HCT116 (cell line): ENCODE data around the gene UPK3A. TPM values are rescaled to one million over a fixed set of nuclear protein-coding genes. Genes with fewer than 3 reads are reported as not detected.

Experiments used
- ATAC-seq: fragments of 200-7000 bp; cut with Tn5 transposase; 2 replicates; pipeline ENCODE4 v1.9.1; 2020; ENCODE audit warnings: mild to moderate bottlenecking, moderate library complexity
- BruUV-seq: library from RNA; stranded (reverse); fragments of 400-500 nt; replicated peaks from 2 replicates; lab custom pipeline; 2021; lab: Mats Ljungman, UMichigan
- CTCF ChIA-PET: fragments of 300-600 bp; sonication (Branson Sonifier 250); formaldehyde crosslinking; loops from one replicate; lab custom pipeline; 2021; ENCODE audit warnings: antibody characterized with exemption; lab: Charles Lee
- POLR2A ChIA-PET: fragments of 300-600, 350-600 bp; sonication (Branson Sonifier 250); formaldehyde crosslinking; loops from one replicate; lab custom pipeline; 2021; ENCODE audit warnings: antibody characterized with exemption; lab: Charles Lee
- RAD21 ChIA-PET, 2 experiments: fragments of 300-600 bp; sonication (Branson Sonifier 250); formaldehyde crosslinking; loops; one replicate each; lab custom pipeline; 2023; ENCODE audit warnings: low total read pairs in 2 of 2; ENCODE audit not compliant: uncharacterized antibody in 2 of 2, unreplicated experiment in 2 of 2, low non-redundant PET in 1 of 2; lab: Charles Lee
- DNase-seq: peaks from one replicate; pipeline ENCODE4 v3.0.0-alpha.2; 2010; ENCODE audit warnings: low read depth, low spot score
- H2AFZ ChIP-seq: fragments of 200-600 bp; shearing (Covaris generic), sonication (generic); 2 replicates; pipeline ENCODE4 v1.6.1; 2017; ENCODE audit warnings: low read depth, mixed run types, mixed read lengths, antibody characterized with exemption, low read length; ENCODE audit not compliant: poor library complexity, severe bottlenecking
- H3K27ac ChIP-seq: 2 replicates; pipeline ENCODE4 v1.5.1; 2012; ENCODE audit warnings: low read depth, low read length
- H3K27me3 ChIP-seq: fragments of 200-600 bp; sonication (generic); 2 replicates; pipeline ENCODE4 v1.6.1; 2016; ENCODE audit warnings: mixed run types, low read length, mixed read lengths; ENCODE audit not compliant: insufficient read depth
- H3K36me3 ChIP-seq, 2 experiments: fragments of 200-500 bp in 1 of 2; fragments of 200-600 bp in 1 of 2; sonication (Bioruptor generic) in 1 of 2; sonication (generic) in 1 of 2; 2 replicates each; pipeline versions ENCODE4 v1.5.1 to v1.6.1; 2014 to 2016; ENCODE audit warnings: low read length in 2 of 2, inconsistent platforms in 1 of 2, mixed read lengths in 1 of 2, mixed run types in 1 of 2; ENCODE audit not compliant: insufficient read depth in 2 of 2, control insufficient read depth in 1 of 2
- H3K4me1 ChIP-seq, 2 experiments: fragments of 200-600 bp in 1 of 2; sonication (generic) in 1 of 2; 2 replicates each; pipeline versions ENCODE4 v1.5.1 to v1.6.1; 2012 to 2017; ENCODE audit warnings: low read length in 2 of 2, inconsistent platforms in 1 of 2, mild to moderate bottlenecking in 1 of 2, mixed read lengths in 1 of 2, mixed run types in 1 of 2, moderate library complexity in 1 of 2; ENCODE audit not compliant: insufficient read depth in 2 of 2, control insufficient read depth in 1 of 2
- H3K4me2 ChIP-seq: fragments of 200-600 bp; sonication (generic); 2 replicates; pipeline ENCODE4 v1.6.1; 2017; ENCODE audit warnings: mixed run types, low read length, mixed read lengths
- H3K4me3 ChIP-seq, 2 experiments: fragments of 200-600 bp in 1 of 2; sonication (generic) in 1 of 2; replicated peaks in 1 of 2; 2 replicates each; pipeline ENCODE4 v1.5.1; 2011 to 2016; ENCODE audit warnings: low read length in 2 of 2, control low read depth in 1 of 2, low read depth in 1 of 2, mild to moderate bottlenecking in 1 of 2, mixed read lengths in 1 of 2, mixed run types in 1 of 2
- H3K79me2 ChIP-seq: fragments of 200-600 bp; sonication (generic); 2 replicates; pipeline ENCODE4 v1.6.1; 2017; ENCODE audit warnings: mild to moderate bottlenecking, mixed run types, low read length, moderate library complexity, mixed read lengths; ENCODE audit not compliant: insufficient read depth
- H3K9ac ChIP-seq: fragments of 200-600 bp; sonication (generic); 2 replicates; pipeline ENCODE4 v1.6.1; 2016; ENCODE audit warnings: low read length, mixed read lengths
- H3K9me2 ChIP-seq: fragments of 200-600 bp; sonication (generic), shearing (Covaris generic); 2 replicates; pipeline ENCODE4 v1.6.1; 2017; ENCODE audit warnings: mixed run types, mild to moderate bottlenecking, moderate library complexity; ENCODE audit not compliant: insufficient read depth
- H3K9me3 ChIP-seq, 2 experiments: fragments of 200-500 bp in 1 of 2; fragments of 200-600 bp in 1 of 2; sonication (Bioruptor generic) in 1 of 2; sonication (generic) in 1 of 2; 2 replicates each; pipeline ENCODE4 v1.6.1; 2014 to 2017; ENCODE audit warnings: low read length in 2 of 2, mixed read lengths in 2 of 2, inconsistent platforms in 1 of 2, low read depth in 1 of 2, mild to moderate bottlenecking in 1 of 2, mixed run types in 1 of 2, moderate library complexity in 1 of 2; ENCODE audit not compliant: control insufficient read depth in 1 of 2, insufficient read depth in 1 of 2
- H4K20me1 ChIP-seq: fragments of 200-600 bp; sonication (generic), shearing (Covaris generic); 2 replicates; pipeline ENCODE4 v1.6.1; 2017; ENCODE audit warnings: mixed run types, mild to moderate bottlenecking, moderate library complexity; ENCODE audit not compliant: insufficient read depth
- EGR1 ChIP-seq: IDR thresholded peaks from 2 replicates; pipeline ENCODE4 v1.6.1; 2012; ENCODE audit warnings: low read depth
- EZH2 ChIP-seq: fragments of 200-600 bp; sonication (generic); IDR thresholded peaks from 2 replicates; pipeline ENCODE4 v1.6.1; 2017; ENCODE audit warnings: antibody characterized with exemption, mixed run types
- ZFX ChIP-seq: fragments of 450-650 bp; IDR thresholded peaks from 2 replicates; pipeline ENCODE4 v1.6.1; 2017
- intact Hi-C: fragments of 100-400 bp; cut with micrococcal nuclease; formaldehyde crosslinking; loops from 2 replicates; pipeline ENCODE4 v1.10.0; 2022
- total RNA-seq: library from RNA; stranded (reverse); gene quantifications from one replicate; pipeline ENCODE4 v1.2.1, GENCODE V29; 2021; ENCODE audit not compliant: unreplicated experiment

UPK3A gene
- total RNA-seq, 1 experiment from 2014 or later, result not detected

GRCh38 chr22:45240104-45240809 is 44.5 kb upstream of the UPK3A start:
- Histone ChIP-seq H3K9ac (peak overlapping the region; percentile 73), H3K4me1 (peaks cover 22 to 43% of the 10 kb centered on the region in 2 experiments), H3K79me2 (peaks cover 33% of the 10 kb centered on the region), H3K27me3 (no peaks in the 10 kb centered on the region), H3K27ac (peak overlapping the region; percentile 60; the same call in 1 of the 2 replicates), H4K20me1 (no peaks in the 10 kb centered on the region), H2AFZ (no peak overlapping the region), H3K4me3 (peak overlapping the region; percentile 75 to 89), H3K9me2 (no peaks in the 10 kb centered on the region), H3K4me2 (peak overlapping the region; percentile 95), H3K9me3 (no peaks in the 10 kb centered on the region), H3K36me3 (no peaks in the 10 kb centered on the region; a peak in 2 of 4 replicates)
- ChIA-PET RAD21 (no interaction called here), CTCF (no interaction called here), POLR2A (no interaction called here)
- intact Hi-C loops, result no loop called here
- no peak for TF ChIP-seq EZH2
- TF ChIP-seq ZFX, result peak; percentile 42; the same call in 1 of the 2 replicates
- peak; percentile 63 for ATAC-seq
- no peak for DNase-seq
- no TSS peak for BruUV-seq

GRCh38 chr22:45240810-45241631 is 43.7 kb upstream of the UPK3A start, which contains the start of gene KIAA0930:
TSS of gene KIAA0930 (minus strand) at chr22:45240894. CDS start at chr22:45240703, 191 bp downstream.
- peak within 1 kb of the TSS; percentile 95 for H3K4me2 ChIP-seq
- DNase-seq (peak; percentile 54), ATAC-seq (peak; percentile 76)
- H3K79me2 ChIP-seq, result peaks cover 31% of the 10 kb centered on the region
- H3K27ac ChIP-seq, result peak within 1 kb of the TSS; percentile 60; the same call in 1 of the 2 replicates
- no peaks in the 10 kb centered on the region for H4K20me1 ChIP-seq
- peak within 1 kb of the TSS; percentile 73 for H3K9ac ChIP-seq
- intact Hi-C loops, result no loop called here
- no peaks in the 10 kb centered on the region for H3K27me3 ChIP-seq
- peak within 1 kb of the TSS; percentile 75 to 89 for H3K4me3 ChIP-seq
- peaks cover 28 to 49% of the 10 kb centered on the region in 2 experiments for H3K4me1 ChIP-seq
- ChIA-PET CTCF (no interaction called here), POLR2A (no interaction called here), RAD21 (no interaction called here)
- H2AFZ ChIP-seq, result no peak within 1 kb of the TSS
- no peaks in the 10 kb centered on the region; a peak in 2 of 4 replicates for H3K36me3 ChIP-seq
- no peaks in the 10 kb centered on the region for H3K9me2 ChIP-seq
- BruUV-seq, result no TSS peak
- H3K9me3 ChIP-seq, result no peaks in the 10 kb centered on the region
- TF ChIP-seq EGR1, result no peak
